K562 (cell line): ENCODE measurements around the gene ENG. TPM values are rescaled to one million over a fixed set of nuclear protein-coding genes. Genes with fewer than 3 reads are reported as not detected.

Experiments
- ARID1B ChIP-seq: fragments of 450-650 bp; IDR thresholded peaks from 2 replicates; pipeline ENCODE4 v1.6.1; 2016; ENCODE audit warnings: antibody characterized with exemption, mild to moderate bottlenecking, inconsistent platforms
- LEF1 ChIP-seq: fragments of 450-650 bp; IDR thresholded peaks from 2 replicates; pipeline ENCODE4 v1.6.1; 2016; ENCODE audit warnings: mild to moderate bottlenecking
- MLLT1 ChIP-seq, 2 experiments: fragments of 450-650 bp; IDR thresholded peaks; 2 replicates each; pipeline ENCODE4 v1.6.1; 2016
- MXI1 ChIP-seq: IDR thresholded peaks from 2 replicates; pipeline ENCODE4 v1.6.1; 2011; ENCODE audit warnings: low read depth, mild to moderate bottlenecking, improper control_type of control experiment, low read length
- NEUROD1 ChIP-seq: fragments of 150-350 bp; IDR thresholded peaks from 2 replicates; pipeline ENCODE4 v1.6.1; 2014; ENCODE audit warnings: borderline replicate concordance, low read length, low read depth; ENCODE audit not compliant: partially characterized antibody
- RNF219 ChIP-seq: fragments of 250-450 bp; sonication (Bioruptor Pico); IDR thresholded peaks from 2 replicates; pipeline ENCODE4 v1.5.0; 2022; ENCODE audit warnings: mild to moderate bottlenecking
- TFAM ChIP-seq: fragments of 250-450 bp; sonication (Bioruptor Pico); conservative IDR thresholded peaks from 2 replicates; pipeline ENCODE4 v1.5.0; 2021; ENCODE audit warnings: mild to moderate bottlenecking, moderate library complexity
- TSC22D4 ChIP-seq: fragments of 450-650 bp; IDR thresholded peaks from 2 replicates; pipeline ENCODE4 v1.6.1; 2016; ENCODE audit warnings: missing genetic modification characterization, missing biosample characterization, control low read depth
- U2AF2 ChIP-seq: fragments of 200-400 bp; formaldehyde crosslinking; optimal IDR thresholded peaks from 2 replicates; pipeline ENCODE3; 2017; ENCODE audit warnings: low read depth, mild to moderate bottlenecking, low read length
- ZFP1 ChIP-seq: fragments of 450-650 bp; formaldehyde crosslinking; IDR thresholded peaks from 2 replicates; pipeline ENCODE4 v1.4.0; 2020; ENCODE audit warnings: mild to moderate bottlenecking, mixed read lengths
- ZNF197 ChIP-seq: fragments of 200-800 bp; sonication (Bioruptor generic); IDR thresholded peaks from 2 replicates; pipeline ENCODE4 v1.6.1; 2016; ENCODE audit warnings: low read depth, missing genetic modification characterization, missing compliant biosample characterization
- ZNF785 ChIP-seq: fragments of 250-450 bp; sonication (Bioruptor Pico); IDR thresholded peaks from 2 replicates; pipeline ENCODE4 v1.4.0; 2020; ENCODE audit warnings: mild to moderate bottlenecking
- polyA plus RNA-seq, 8 experiments: library from polyadenylated mRNA; depleted of rRNA in 4 of 8; stranded (reverse) in 5 of 8; unstranded in 3 of 8; fragments of >200 nt; fragmentation: Nextera tagmentation in 2 of 8; fragmentation: Illumina TruSeq in 1 of 8; extraction: Ambion mirVana in 2 of 8; extraction: Trizol in 1 of 8; gene quantifications; 2 replicates each; pipeline versions ENCODE4 v1.2.1 to v1.2.3, GENCODE V29; 2011 to 2014; ENCODE audit warnings: inconsistent platforms in 1 of 8, missing spikeins in 1 of 8
- total RNA-seq, 7 experiments: library from RNA; depleted of rRNA in 6 of 7; stranded (reverse); fragments of >200 nt in 6 of 7; fragmentation: Illumina TruSeq in 2 of 7; extraction: Trizol in 2 of 7; gene quantifications; 2 replicates each; pipeline versions ENCODE4 v1.2.1 to v1.2.3, GENCODE V29; 2011 to 2021; ENCODE audit warnings: low replicate concordance in 1 of 7
- TF ChIP-seq, protein P1 (sequence below): fragments of 200-800 bp; sonication (Bioruptor generic); IDR thresholded peaks from 2 replicates; pipeline ENCODE4 v1.6.1; 2017; ENCODE audit warnings: missing genetic modification characterization, missing compliant biosample characterization
- TF ChIP-seq, protein P2 (sequence below): fragments of 450-650 bp; IDR thresholded peaks from 2 replicates; pipeline ENCODE4 v1.6.1; 2017; ENCODE audit warnings: antibody characterized with exemption, mild to moderate bottlenecking
- TF ChIP-seq, protein P3 (sequence below), 2 experiments: fragments of 450-650 bp; IDR thresholded peaks; 2 replicates each; pipeline ENCODE4 v1.6.1; 2018; ENCODE audit warnings: mild to moderate bottlenecking in 2 of 2, low read depth in 1 of 2; ENCODE audit not compliant: partially characterized antibody in 2 of 2

ENG gene
- total and polyA plus RNA-seq, 9 of the 15 experiments (the other 6 are each of a cell fraction or from before 2014, with no cell fraction given): 0.04 to 0.40 (median 0.14) TPM; not detected in 1

DNA sequence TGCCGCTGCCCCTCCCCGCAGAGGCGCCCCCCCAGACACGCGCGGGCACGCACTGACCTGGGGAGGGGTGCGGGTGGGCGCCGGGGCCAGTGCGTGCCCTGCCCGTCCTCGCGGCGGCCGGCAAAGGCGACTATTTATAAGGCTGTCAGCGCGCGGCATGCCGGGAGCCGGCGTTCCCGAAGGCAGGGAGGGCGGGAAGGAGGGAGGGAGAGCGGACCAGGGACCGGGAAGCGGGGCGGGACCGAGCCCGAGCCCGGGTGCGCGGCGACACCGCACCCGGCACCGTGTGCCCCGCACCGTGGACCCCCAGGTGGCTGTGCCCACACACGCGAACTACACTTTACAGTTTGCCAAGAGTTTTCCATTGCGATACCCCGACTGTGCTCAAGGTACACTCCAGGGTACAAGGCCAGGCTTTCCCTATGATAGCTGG lies 23.1 kb upstream of the ENG start, which contains the start of gene AK1 (continued):
- TF ChIP-seq, protein P1, sequence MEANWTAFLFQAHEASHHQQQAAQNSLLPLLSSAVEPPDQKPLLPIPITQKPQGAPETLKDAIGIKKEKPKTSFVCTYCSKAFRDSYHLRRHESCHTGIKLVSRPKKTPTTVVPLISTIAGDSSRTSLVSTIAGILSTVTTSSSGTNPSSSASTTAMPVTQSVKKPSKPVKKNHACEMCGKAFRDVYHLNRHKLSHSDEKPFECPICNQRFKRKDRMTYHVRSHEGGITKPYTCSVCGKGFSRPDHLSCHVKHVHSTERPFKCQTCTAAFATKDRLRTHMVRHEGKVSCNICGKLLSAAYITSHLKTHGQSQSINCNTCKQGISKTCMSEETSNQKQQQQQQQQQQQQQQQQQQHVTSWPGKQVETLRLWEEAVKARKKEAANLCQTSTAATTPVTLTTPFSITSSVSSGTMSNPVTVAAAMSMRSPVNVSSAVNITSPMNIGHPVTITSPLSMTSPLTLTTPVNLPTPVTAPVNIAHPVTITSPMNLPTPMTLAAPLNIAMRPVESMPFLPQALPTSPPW (CRISPR knock-in tag): peak; percentile 63
- TF ChIP-seq TFAM (CRISPR knock-in tag): no peak
- no peak for TF ChIP-seq LEF1
- TF ChIP-seq NEUROD1: no peak
- no peak for TF ChIP-seq ZNF785 (CRISPR knock-in tag)
- no peak for TF ChIP-seq MXI1
- no peak for TF ChIP-seq RNF219 (CRISPR knock-in tag)
- no peak for TF ChIP-seq U2AF2
- TF ChIP-seq, protein P2, sequence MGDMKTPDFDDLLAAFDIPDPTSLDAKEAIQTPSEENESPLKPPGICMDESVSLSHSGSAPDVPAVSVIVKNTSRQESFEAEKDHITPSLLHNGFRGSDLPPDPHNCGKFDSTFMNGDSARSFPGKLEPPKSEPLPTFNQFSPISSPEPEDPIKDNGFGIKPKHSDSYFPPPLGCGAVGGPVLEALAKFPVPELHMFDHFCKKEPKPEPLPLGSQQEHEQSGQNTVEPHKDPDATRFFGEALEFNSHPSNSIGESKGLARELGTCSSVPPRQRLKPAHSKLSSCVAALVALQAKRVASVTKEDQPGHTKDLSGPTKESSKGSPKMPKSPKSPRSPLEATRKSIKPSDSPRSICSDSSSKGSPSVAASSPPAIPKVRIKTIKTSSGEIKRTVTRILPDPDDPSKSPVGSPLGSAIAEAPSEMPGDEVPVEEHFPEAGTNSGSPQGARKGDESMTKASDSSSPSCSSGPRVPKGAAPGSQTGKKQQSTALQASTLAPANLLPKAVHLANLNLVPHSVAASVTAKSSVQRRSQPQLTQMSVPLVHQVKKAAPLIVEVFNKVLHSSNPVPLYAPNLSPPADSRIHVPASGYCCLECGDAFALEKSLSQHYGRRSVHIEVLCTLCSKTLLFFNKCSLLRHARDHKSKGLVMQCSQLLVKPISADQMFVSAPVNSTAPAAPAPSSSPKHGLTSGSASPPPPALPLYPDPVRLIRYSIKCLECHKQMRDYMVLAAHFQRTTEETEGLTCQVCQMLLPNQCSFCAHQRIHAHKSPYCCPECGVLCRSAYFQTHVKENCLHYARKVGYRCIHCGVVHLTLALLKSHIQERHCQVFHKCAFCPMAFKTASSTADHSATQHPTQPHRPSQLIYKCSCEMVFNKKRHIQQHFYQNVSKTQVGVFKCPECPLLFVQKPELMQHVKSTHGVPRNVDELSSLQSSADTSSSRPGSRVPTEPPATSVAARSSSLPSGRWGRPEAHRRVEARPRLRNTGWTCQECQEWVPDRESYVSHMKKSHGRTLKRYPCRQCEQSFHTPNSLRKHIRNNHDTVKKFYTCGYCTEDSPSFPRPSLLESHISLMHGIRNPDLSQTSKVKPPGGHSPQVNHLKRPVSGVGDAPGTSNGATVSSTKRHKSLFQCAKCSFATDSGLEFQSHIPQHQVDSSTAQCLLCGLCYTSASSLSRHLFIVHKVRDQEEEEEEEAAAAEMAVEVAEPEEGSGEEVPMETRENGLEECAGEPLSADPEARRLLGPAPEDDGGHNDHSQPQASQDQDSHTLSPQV: peak; percentile 72; the same call in 1 of the 2 replicates
- no peak for TF ChIP-seq TSC22D4
- no peak for TF ChIP-seq ZNF197 (CRISPR knock-in tag)
- TF ChIP-seq ARID1B: no peak
- TF ChIP-seq, protein P3, sequence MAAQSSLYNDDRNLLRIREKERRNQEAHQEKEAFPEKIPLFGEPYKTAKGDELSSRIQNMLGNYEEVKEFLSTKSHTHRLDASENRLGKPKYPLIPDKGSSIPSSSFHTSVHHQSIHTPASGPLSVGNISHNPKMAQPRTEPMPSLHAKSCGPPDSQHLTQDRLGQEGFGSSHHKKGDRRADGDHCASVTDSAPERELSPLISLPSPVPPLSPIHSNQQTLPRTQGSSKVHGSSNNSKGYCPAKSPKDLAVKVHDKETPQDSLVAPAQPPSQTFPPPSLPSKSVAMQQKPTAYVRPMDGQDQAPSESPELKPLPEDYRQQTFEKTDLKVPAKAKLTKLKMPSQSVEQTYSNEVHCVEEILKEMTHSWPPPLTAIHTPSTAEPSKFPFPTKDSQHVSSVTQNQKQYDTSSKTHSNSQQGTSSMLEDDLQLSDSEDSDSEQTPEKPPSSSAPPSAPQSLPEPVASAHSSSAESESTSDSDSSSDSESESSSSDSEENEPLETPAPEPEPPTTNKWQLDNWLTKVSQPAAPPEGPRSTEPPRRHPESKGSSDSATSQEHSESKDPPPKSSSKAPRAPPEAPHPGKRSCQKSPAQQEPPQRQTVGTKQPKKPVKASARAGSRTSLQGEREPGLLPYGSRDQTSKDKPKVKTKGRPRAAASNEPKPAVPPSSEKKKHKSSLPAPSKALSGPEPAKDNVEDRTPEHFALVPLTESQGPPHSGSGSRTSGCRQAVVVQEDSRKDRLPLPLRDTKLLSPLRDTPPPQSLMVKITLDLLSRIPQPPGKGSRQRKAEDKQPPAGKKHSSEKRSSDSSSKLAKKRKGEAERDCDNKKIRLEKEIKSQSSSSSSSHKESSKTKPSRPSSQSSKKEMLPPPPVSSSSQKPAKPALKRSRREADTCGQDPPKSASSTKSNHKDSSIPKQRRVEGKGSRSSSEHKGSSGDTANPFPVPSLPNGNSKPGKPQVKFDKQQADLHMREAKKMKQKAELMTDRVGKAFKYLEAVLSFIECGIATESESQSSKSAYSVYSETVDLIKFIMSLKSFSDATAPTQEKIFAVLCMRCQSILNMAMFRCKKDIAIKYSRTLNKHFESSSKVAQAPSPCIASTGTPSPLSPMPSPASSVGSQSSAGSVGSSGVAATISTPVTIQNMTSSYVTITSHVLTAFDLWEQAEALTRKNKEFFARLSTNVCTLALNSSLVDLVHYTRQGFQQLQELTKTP (IDR thresholded peaks at IDR 0.05; ENCODE audit: low read depth in 1 of 2, partially characterized antibody in 2 of 2): peak in 1 of 2 experiments; percentile 9
- TF ChIP-seq MLLT1 (IDR thresholded peaks at IDR 0.05): no peak
- TF ChIP-seq ZFP1 (CRISPR knock-in tag): no peak
